NCI-H69 (cell line): ENCODE data around the gene PPIL1.
"Not testable (repeated sequence)": the region's sequence is repeated elsewhere in the genome, so short reads cannot be mapped to it uniquely, and the experiment has no call there.

Source experiments
- DNase-seq: peaks from one replicate; lab custom pipeline; 2025; lab: John Stamatoyannopoulos, UW

Gene PPIL1

GRCh38 chr6:36815962-36816735 is 58.5 kb downstream of the PPIL1 start:
- DNase-seq, result no peak

GRCh38 chr6:36814249-36814648 is 60.4 kb downstream of the PPIL1 start:
- DNase-seq, result no peak

- no peak for DNase-seq
Measured at GRCh38 chr6:36813526-36813925, 61.1 kb downstream of the PPIL1 start.

- DNase-seq, result not testable (repeated sequence)
Measured at GRCh38 chr6:36813047-36813446, 61.6 kb downstream of the PPIL1 start.

GRCh38 chr6:36809941-36810803 is 64.4 kb downstream of the PPIL1 start:
- no peak for DNase-seq

- DNase-seq, result no peak
Measured at GRCh38 chr6:36809156-36809555, 65.4 kb downstream of the PPIL1 start.

GRCh38 chr6:36808634-36809033 is 66.0 kb downstream of the PPIL1 start:
- no peak for DNase-seq

- DNase-seq, result no peak
Measured at GRCh38 chr6:36807750-36808149, 66.9 kb downstream of the PPIL1 start.

- no peak for DNase-seq
Measured at GRCh38 chr6:36807143-36807542, 67.5 kb downstream of the PPIL1 start.

GRCh38 chr6:36805917-36806316 is 68.7 kb downstream of the PPIL1 start:
- DNase-seq, result no peak

- DNase-seq, result no peak
Measured at GRCh38 chr6:36805096-36805797, 69.4 kb downstream of the PPIL1 start.
